SU-DHL-6 (cell line): Measurements from ENCODE around the gene RIOX2.

Source experiments
- H2AFZ ChIP-seq: fragments of 200-600 bp; sonication (generic); 2 replicates; pipeline ENCODE4 v1.6.1; 2014; ENCODE audit warnings: low read depth, mild to moderate bottlenecking, moderate library complexity, mixed read lengths, antibody characterized with exemption, low read length; ENCODE audit not compliant: severe bottlenecking
- H3F3A ChIP-seq: fragments of 200-600 bp; shearing (Covaris generic); 2 replicates; pipeline ENCODE4 v1.6.0; 2016; ENCODE audit warnings: antibody characterized with exemption, mild to moderate bottlenecking; ENCODE audit not compliant: insufficient read depth
- H3K27ac ChIP-seq: fragments of 200-600 bp; sonication (generic); 2 replicates; pipeline ENCODE4 v1.5.1; 2016; ENCODE audit warnings: low read depth, mild to moderate bottlenecking, low read length, moderate library complexity, mixed read lengths
- H3K27me3 ChIP-seq: fragments of 200-600 bp; sonication (generic), shearing (Covaris generic); 2 replicates; pipeline ENCODE4 v1.6.0; 2014; ENCODE audit warnings: mild to moderate bottlenecking, low read length
- H3K36me3 ChIP-seq: fragments of 200-600 bp; sonication (generic); 2 replicates; pipeline ENCODE4 v1.6.1; 2014; ENCODE audit warnings: mild to moderate bottlenecking, low read length, mixed read lengths
- H3K4me2 ChIP-seq: fragments of 300-600, 200-600 bp; shearing (Covaris generic), sonication (generic); 2 replicates; pipeline ENCODE4 v1.6.0; 2014; ENCODE audit warnings: low read length, low read depth, mild to moderate bottlenecking; ENCODE audit not compliant: poor library complexity, severe bottlenecking
- H3K4me3 ChIP-seq: fragments of 200-600 bp; sonication (generic); 2 replicates; pipeline ENCODE4 v1.5.1; 2014; ENCODE audit warnings: antibody characterized with exemption, low read length, mild to moderate bottlenecking, mixed read lengths; ENCODE audit not compliant: insufficient read depth, poor library complexity, severe bottlenecking
- H3K79me2 ChIP-seq: fragments of 200-600 bp; sonication (generic); 2 replicates; pipeline ENCODE4 v1.6.1; 2014; ENCODE audit warnings: mild to moderate bottlenecking, low read length, moderate library complexity; ENCODE audit not compliant: insufficient read depth
- H3K9ac ChIP-seq: fragments of 200-600 bp; sonication (generic); 2 replicates; pipeline ENCODE4 v1.7.0; 2014; ENCODE audit warnings: mild to moderate bottlenecking, low read length
- H3K9me2 ChIP-seq: fragments of 200-600 bp; sonication (generic); replicated peaks from 2 replicates; pipeline ENCODE4 v1.6.1; 2014; ENCODE audit warnings: low read length; ENCODE audit not compliant: insufficient read depth
- H3K9me3 ChIP-seq: fragments of 200-600 bp; sonication (generic); 2 replicates; pipeline ENCODE4 v1.6.1; 2014; ENCODE audit warnings: low read length, mixed read lengths; ENCODE audit not compliant: insufficient read depth
- H4K20me1 ChIP-seq: fragments of 200-600 bp; sonication (generic); 2 replicates; pipeline ENCODE4 v1.6.1; 2014; ENCODE audit warnings: low read depth, mild to moderate bottlenecking, antibody characterized with exemption, low read length, moderate library complexity, mixed read lengths
- CTCF ChIP-seq: fragments of 200-600 bp; sonication (generic); IDR thresholded peaks from one replicate; pipeline ENCODE4 v1.5.1; 2017; ENCODE audit warnings: antibody characterized with exemption, mild to moderate bottlenecking, low read length, moderate library complexity; ENCODE audit not compliant: insufficient read depth, poor library complexity, severe bottlenecking
- EZH2phosphoT487 ChIP-seq: fragments of 200-600 bp; sonication (generic), shearing (Covaris generic); conservative IDR thresholded peaks from 2 replicates; pipeline ENCODE4 v1.6.1; 2018; ENCODE audit warnings: mild to moderate bottlenecking, antibody characterized with exemption, low read length, moderate library complexity, mixed read lengths

RIOX2 gene

DNA sequence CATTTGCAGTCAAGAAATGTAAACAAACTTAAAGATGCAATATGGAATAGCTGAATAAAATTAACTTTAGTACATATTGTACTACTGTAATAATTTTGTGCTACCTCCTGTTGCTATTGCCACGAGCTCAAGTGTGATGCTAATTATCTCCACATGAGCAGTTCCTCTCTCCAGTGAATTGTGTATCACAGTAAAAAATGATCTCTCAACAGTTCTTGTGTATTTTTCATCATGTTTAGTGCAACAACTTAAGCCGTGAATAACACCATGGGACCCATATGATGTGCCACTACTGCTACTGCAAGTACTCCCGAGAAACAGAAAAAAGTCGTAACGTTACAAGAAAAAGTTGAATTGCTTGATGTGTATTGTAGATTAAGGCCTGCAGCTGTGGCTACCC is 12.4 kb downstream of the RIOX2 start:
- no peaks in the 10 kb centered on the region for H3K27me3 ChIP-seq
- H3K36me3 ChIP-seq: peaks cover 19% of the 10 kb centered on the region; the same call in 1 of the 2 replicates
- no peak overlapping the region for H2AFZ ChIP-seq
- H4K20me1 ChIP-seq: no peaks in the 10 kb centered on the region; the same call in 1 of the 2 replicates
- H3F3A ChIP-seq: no peaks in the 10 kb centered on the region
- no peak overlapping the region for H3K27ac ChIP-seq
- no peak overlapping the region for H3K4me3 ChIP-seq
- no peak for TF ChIP-seq CTCF
- no peak for TF ChIP-seq EZH2phosphoT487
- H3K9ac ChIP-seq: no peak overlapping the region
- peaks cover 36% of the 10 kb centered on the region for H3K79me2 ChIP-seq
- H3K9me2 ChIP-seq: no peaks in the 10 kb centered on the region
- H3K9me3 ChIP-seq: no peaks in the 10 kb centered on the region
- no peak overlapping the region for H3K4me2 ChIP-seq

DNA sequence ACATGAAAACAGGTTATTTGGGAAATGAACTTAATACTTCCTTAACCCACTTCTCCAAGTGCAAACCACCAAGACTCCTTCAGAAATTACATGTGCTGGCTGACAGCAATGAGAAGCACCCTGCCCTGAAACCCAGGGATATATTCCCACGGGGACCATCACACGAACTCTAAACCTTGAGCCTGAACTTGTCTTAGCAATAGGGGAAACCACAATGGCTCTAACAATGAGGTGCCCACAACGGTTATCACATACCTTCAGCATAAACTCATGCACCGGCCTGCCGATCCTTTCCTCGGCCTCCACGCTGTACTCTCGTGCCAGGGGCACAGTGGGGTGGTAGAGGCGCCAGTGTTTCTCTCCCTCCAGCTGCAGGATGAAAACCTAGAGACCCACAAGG is 13.4 kb downstream of the RIOX2 start:
- Histone ChIP-seq H3K9me3 (no peaks in the 10 kb centered on the region), H3K9me2 (no peaks in the 10 kb centered on the region), H2AFZ (no peak overlapping the region), H3K9ac (no peak overlapping the region), H3K4me2 (no peak overlapping the region), H3K27ac (no peak overlapping the region), H3K36me3 (peaks cover 16% of the 10 kb centered on the region; the same call in 1 of the 2 replicates), H3K79me2 (peaks cover 25% of the 10 kb centered on the region), H3F3A (no peaks in the 10 kb centered on the region), H3K27me3 (no peaks in the 10 kb centered on the region), H3K4me3 (no peak overlapping the region), H4K20me1 (no peaks in the 10 kb centered on the region; the same call in 1 of the 2 replicates)
- TF ChIP-seq CTCF: no peak
- TF ChIP-seq EZH2phosphoT487: no peak

DNA sequence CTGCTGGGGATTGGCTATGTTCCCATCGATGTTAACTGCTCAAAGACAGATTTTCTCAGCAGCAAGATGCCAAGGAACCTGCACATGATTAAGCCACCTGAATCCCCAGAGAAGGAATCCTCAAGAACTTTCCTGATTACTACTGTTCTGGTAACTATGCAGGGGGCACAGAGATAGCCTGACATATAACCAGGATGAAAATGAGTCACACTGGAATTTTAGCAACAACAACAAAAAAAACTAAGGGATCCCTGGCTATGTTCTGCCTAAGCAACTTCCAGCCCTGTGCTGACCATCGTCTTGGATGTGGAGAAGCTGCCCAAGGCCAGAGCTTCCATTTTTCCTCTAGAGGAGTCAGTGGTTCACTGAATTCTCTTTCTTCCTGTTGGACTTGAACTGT is 13.8 kb downstream of the RIOX2 start:
- Histone ChIP-seq H3K4me3 (no peak overlapping the region), H3K27ac (no peak overlapping the region), H3K9me3 (no peaks in the 10 kb centered on the region), H3K9ac (no peak overlapping the region), H3K27me3 (no peaks in the 10 kb centered on the region), H3F3A (no peaks in the 10 kb centered on the region), H4K20me1 (no peaks in the 10 kb centered on the region; the same call in 1 of the 2 replicates), H2AFZ (no peak overlapping the region), H3K79me2 (peaks cover 21% of the 10 kb centered on the region), H3K4me2 (no peak overlapping the region), H3K9me2 (no peaks in the 10 kb centered on the region), H3K36me3 (peaks cover 13% of the 10 kb centered on the region; the same call in 1 of the 2 replicates)
- TF ChIP-seq EZH2phosphoT487 (no peak), CTCF (no peak)
